ENCODE measurements around the gene CBX4.

Gene CBX4

DNA sequence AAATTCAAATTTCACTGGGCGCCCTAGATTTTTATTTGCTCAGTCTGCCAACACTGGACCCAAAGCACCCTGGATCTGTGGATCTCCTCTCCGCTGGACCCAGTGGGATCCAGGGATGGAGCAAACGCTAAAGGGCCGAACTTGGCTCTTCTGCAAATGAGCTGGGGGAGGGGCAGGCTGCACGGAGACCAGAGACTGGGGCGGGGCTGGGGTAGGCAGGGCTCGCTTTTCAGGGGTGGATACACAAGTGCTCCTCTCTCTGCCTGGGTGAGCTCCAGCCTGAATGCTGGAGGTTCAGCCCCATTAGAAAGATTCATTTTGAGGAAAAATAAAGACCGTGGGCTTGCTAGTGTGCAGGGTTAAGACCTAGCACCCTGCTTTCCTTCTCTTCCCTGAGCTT lies 8.9 kb downstream of the CBX4 start:
- H3K36me3 ChIP-seq (ENCODE audit: control insufficient read depth in 2 of 2, insufficient read depth in 1 of 2, low read length in 2 of 2) = peaks cover 0 to 22% of the 10 kb centered on the region in 2 experiments; a peak in 1 of 3 replicates
- H3K27ac ChIP-seq (ENCODE audit: extremely low read depth, low read depth, low read length) = no peak overlapping the region
- H3K4me1 ChIP-seq (ENCODE audit: control insufficient read depth, insufficient read depth, low read length) = peaks cover 11% of the 10 kb centered on the region; the same call in 1 of the 2 replicates
- no peak overlapping the region for H3K4me3 ChIP-seq (ENCODE audit: low read depth, low read length)
- ChIA-PET POLR2A (interaction anchor here (1.3 to 4.2 kb wide), 3 partner anchors 10 to 33 kb away, joined by 6 to 32 read pairs (median 7); partner anchors contain the start of genes CBX4 and CBX8), CTCF (interaction anchor here (0.6 to 1.8 kb wide), 6 partner anchors 10 to 89 kb away, joined by 3 to 9 read pairs (median 3); partner anchors contain the start of gene CBX4)
- TF ChIP-seq ZNF302 (tag by site-specific recombination; IDR thresholded peaks at IDR 0.05; ENCODE audit: low read depth) = no peak
- no peak for TF ChIP-seq ZNF266 (tag by site-specific recombination; IDR thresholded peaks at IDR 0.05; ENCODE audit: low read depth)
- 0 out of 2 replicates have a peak, but pooled peaks have one; percentile 13 for TF ChIP-seq ZBTB8A (tag by site-specific recombination; IDR thresholded peaks at IDR 0.05)
- no peak for TF ChIP-seq SCRT2 (tag by site-specific recombination; IDR thresholded peaks at IDR 0.05)
- no peak for TF ChIP-seq OSR2 (tag by site-specific recombination; IDR thresholded peaks at IDR 0.05)
- no peak for TF ChIP-seq YY1 (tag by site-specific recombination; IDR thresholded peaks at IDR 0.05)
- no peak for TF ChIP-seq ZNF311 (tag by site-specific recombination; IDR thresholded peaks at IDR 0.05; ENCODE audit: borderline replicate concordance)
- TF ChIP-seq ZNF843 (tag by site-specific recombination; IDR thresholded peaks at IDR 0.05) = no peak
- peak; percentile 25; the same call in 1 of the 2 replicates for TF ChIP-seq KLF1 (tag by site-specific recombination; IDR thresholded peaks at IDR 0.05)
- no peak for TF ChIP-seq ZNF645 (tag by site-specific recombination; IDR thresholded peaks at IDR 0.05)
- peak; percentile 57; the same call in 1 of the 2 replicates for TF ChIP-seq ZNF558 (tag by site-specific recombination; IDR thresholded peaks at IDR 0.05)
- TF ChIP-seq ATF2 (tag by site-specific recombination; IDR thresholded peaks at IDR 0.05; ENCODE audit: low read depth) = no peak
- TF ChIP-seq MEIS1 (CRISPR knock-in tag; IDR thresholded peaks at IDR 0.05; ENCODE audit: borderline replicate concordance) = no peak
- TF ChIP-seq, protein P1, sequence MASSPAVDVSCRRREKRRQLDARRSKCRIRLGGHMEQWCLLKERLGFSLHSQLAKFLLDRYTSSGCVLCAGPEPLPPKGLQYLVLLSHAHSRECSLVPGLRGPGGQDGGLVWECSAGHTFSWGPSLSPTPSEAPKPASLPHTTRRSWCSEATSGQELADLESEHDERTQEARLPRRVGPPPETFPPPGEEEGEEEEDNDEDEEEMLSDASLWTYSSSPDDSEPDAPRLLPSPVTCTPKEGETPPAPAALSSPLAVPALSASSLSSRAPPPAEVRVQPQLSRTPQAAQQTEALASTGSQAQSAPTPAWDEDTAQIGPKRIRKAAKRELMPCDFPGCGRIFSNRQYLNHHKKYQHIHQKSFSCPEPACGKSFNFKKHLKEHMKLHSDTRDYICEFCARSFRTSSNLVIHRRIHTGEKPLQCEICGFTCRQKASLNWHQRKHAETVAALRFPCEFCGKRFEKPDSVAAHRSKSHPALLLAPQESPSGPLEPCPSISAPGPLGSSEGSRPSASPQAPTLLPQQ (tag by site-specific recombination; IDR thresholded peaks at IDR 0.05) = no peak
- no peak for TF ChIP-seq ZNF10 (tag by site-specific recombination; IDR thresholded peaks at IDR 0.05)
- no peak for TF ChIP-seq ZFP41 (tag by site-specific recombination; IDR thresholded peaks at IDR 0.05; ENCODE audit: borderline replicate concordance)
- TF ChIP-seq ZNF792 (tag by site-specific recombination; IDR thresholded peaks at IDR 0.05) = no peak
- no peak for TF ChIP-seq ZNF155 (tag by site-specific recombination; IDR thresholded peaks at IDR 0.05)
- no peak for TF ChIP-seq ZNF747 (tag by site-specific recombination; IDR thresholded peaks at IDR 0.05)
- no peak for TF ChIP-seq ZNF488 (tag by site-specific recombination; IDR thresholded peaks at IDR 0.05)
- no peak for TF ChIP-seq ZNF654 (tag by site-specific recombination; IDR thresholded peaks at IDR 0.05; ENCODE audit: low read depth)
- no peak for TF ChIP-seq GLIS1 (tag by site-specific recombination; IDR thresholded peaks at IDR 0.05)
- no peaks in the 10 kb centered on the region for H3K9me3 ChIP-seq (ENCODE audit: control insufficient read depth, insufficient read depth, low read depth, low read length)
